Measurements from ENCODE around the gene CCL26. TPM values are rescaled to one million over a fixed set of nuclear protein-coding genes. Genes with fewer than 3 reads are reported as not detected.
A peak's percentile ranks its signal among the peaks of the same experiment; 100 is the strongest.

Gene CCL26
- total and polyA plus RNA-seq, 9 of the 15 experiments (the other 6 are each of a cell fraction or from before 2014, with no cell fraction given), result 2.3 to 26.8 (median 8.4) TPM

- TF ChIP-seq ZFP36 (IDR thresholded peaks at IDR 0.05; ENCODE audit: low read depth, low read length, partially characterized antibody) (peak; percentile 93), SMAD1 (IDR thresholded peaks at IDR 0.05; ENCODE audit: low read depth, low read length, partially characterized antibody) (no peak), MCM5 (IDR thresholded peaks at IDR 0.05; ENCODE audit: low read depth) (no peak), ZNF511 (CRISPR knock-in tag; IDR thresholded peaks at IDR 0.05) (no peak), BCOR (IDR thresholded peaks at IDR 0.05) (peak; percentile 96), SMARCA5 (IDR thresholded peaks at IDR 0.05) (peak; percentile 90), ZBTB11 (CRISPR knock-in tag; IDR thresholded peaks at IDR 0.05) (no peak), BRD9 (IDR thresholded peaks at IDR 0.05; ENCODE audit: low read depth, partially characterized antibody) (peak; percentile 60), ZFP91 (CRISPR knock-in tag; IDR thresholded peaks at IDR 0.05) (no peak), ASH1L (IDR thresholded peaks at IDR 0.05; ENCODE audit: borderline replicate concordance, low read depth, partially characterized antibody) (peak; percentile 29), E2F1 (CRISPR knock-in tag; IDR thresholded peaks at IDR 0.05) (no peak), ZFX (CRISPR knock-in tag; IDR thresholded peaks at IDR 0.05) (no peak), CTCFL (IDR thresholded peaks at IDR 0.05; ENCODE audit: borderline replicate concordance, insufficient read depth, low read depth, low read length, poor library complexity, severe bottlenecking) (no peak), DLX4 (CRISPR knock-in tag; IDR thresholded peaks at IDR 0.05) (no peak)
These were observed 39.9 kb downstream of the CCL26 start (continued) for GRCh38 chr7:75732016-75732521.
